ENCODE data around the gene POLR2I.

POLR2I gene

GRCh38 chr19:36113425-36113824, 1.2 kb downstream of the POLR2I start:
- H2AFZ ChIP-seq (ENCODE audit: low read depth, low read length), result no peak overlapping the region
- H3K36me3 ChIP-seq (replicated peaks; ENCODE audit: low read depth, low read length), result peaks cover 27% of the 10 kb centered on the region
- peak overlapping the region; percentile 88 for H3K4me3 ChIP-seq (ENCODE audit: low read length)
- no peaks in the 10 kb centered on the region for H3K9me3 ChIP-seq (ENCODE audit: insufficient read depth, low read length)
- H3K79me2 ChIP-seq (ENCODE audit: low read length), result peaks cover 26% of the 10 kb centered on the region
- H3K4me1 ChIP-seq (ENCODE audit: low read length), result peaks cover 19% of the 10 kb centered on the region
- H3K9ac ChIP-seq (ENCODE audit: low read length), result peak overlapping the region; percentile 94; the same call in 1 of the 2 replicates
- no peak for TF ChIP-seq EZH2phosphoT487 (IDR thresholded peaks at IDR 0.05; ENCODE audit: low read depth)
- H3K27ac ChIP-seq (ENCODE audit: low read length), result no peak overlapping the region
- H3K4me2 ChIP-seq (ENCODE audit: low read length), result peak overlapping the region; percentile 74
- H3K27me3 ChIP-seq (ENCODE audit: low read depth, low read length), result no peaks in the 10 kb centered on the region
- 0 out of 2 replicates have a peak, but pooled peaks cover 3% of the 10 kb centered on the region for H4K20me1 ChIP-seq (ENCODE audit: insufficient read depth, low read length)

- TF ChIP-seq CTCF (IDR thresholded peaks at IDR 0.05; ENCODE audit: low read depth, low read length) (no peak), EZH2phosphoT487 (IDR thresholded peaks at IDR 0.05; ENCODE audit: low read depth) (no peak)
- Histone ChIP-seq H4K20me1 (ENCODE audit: insufficient read depth, low read length) (0 out of 2 replicates have a peak, but pooled peaks cover 3% of the 10 kb centered on the region), H3K4me3 (ENCODE audit: low read length) (no peak overlapping the region), H3K9ac (ENCODE audit: low read length) (no peak overlapping the region), H3K9me3 (ENCODE audit: insufficient read depth, low read length) (no peaks in the 10 kb centered on the region), H3K4me2 (ENCODE audit: low read length) (no peak overlapping the region), H3K36me3 (replicated peaks; ENCODE audit: low read depth, low read length) (peaks cover 32% of the 10 kb centered on the region), H3K27me3 (ENCODE audit: low read depth, low read length) (no peaks in the 10 kb centered on the region), H3K27ac (ENCODE audit: low read length) (no peak overlapping the region), H2AFZ (ENCODE audit: low read depth, low read length) (no peak overlapping the region), H3K79me2 (ENCODE audit: low read length) (peaks cover 26% of the 10 kb centered on the region), H3K4me1 (ENCODE audit: low read length) (peaks cover 15% of the 10 kb centered on the region)
Measured at GRCh38 chr19:36112678-36113077, 2.0 kb downstream of the POLR2I start.

- Histone ChIP-seq H2AFZ (ENCODE audit: low read depth, low read length) (no peak overlapping the region), H3K4me3 (ENCODE audit: low read length) (no peak overlapping the region), H3K4me1 (ENCODE audit: low read length) (peaks cover 14% of the 10 kb centered on the region), H3K36me3 (replicated peaks; ENCODE audit: low read depth, low read length) (peaks cover 41% of the 10 kb centered on the region), H3K79me2 (ENCODE audit: low read length) (peaks cover 24% of the 10 kb centered on the region), H3K9ac (ENCODE audit: low read length) (no peak overlapping the region), H3K27me3 (ENCODE audit: low read depth, low read length) (no peaks in the 10 kb centered on the region), H3K4me2 (ENCODE audit: low read length) (no peak overlapping the region), H3K9me3 (ENCODE audit: insufficient read depth, low read length) (no peaks in the 10 kb centered on the region), H3K27ac (ENCODE audit: low read length) (no peak overlapping the region), H4K20me1 (ENCODE audit: insufficient read depth, low read length) (0 out of 2 replicates have a peak, but pooled peaks cover 1% of the 10 kb centered on the region)
- no peak for TF ChIP-seq CTCF (IDR thresholded peaks at IDR 0.05; ENCODE audit: low read depth, low read length)
- no peak for TF ChIP-seq EZH2phosphoT487 (IDR thresholded peaks at IDR 0.05; ENCODE audit: low read depth)
Measured at GRCh38 chr19:36111200-36111539, 3.5 kb downstream of the POLR2I start.

- no peak for TF ChIP-seq EZH2phosphoT487 (IDR thresholded peaks at IDR 0.05; ENCODE audit: low read depth)
- no peak for TF ChIP-seq CTCF (IDR thresholded peaks at IDR 0.05; ENCODE audit: low read depth, low read length)
- Histone ChIP-seq H3K79me2 (ENCODE audit: low read length) (peaks cover 21% of the 10 kb centered on the region), H4K20me1 (ENCODE audit: insufficient read depth, low read length) (no peaks in the 10 kb centered on the region), H3K27ac (ENCODE audit: low read length) (no peak within 1 kb of the TSS), H3K4me1 (ENCODE audit: low read length) (peaks cover 11% of the 10 kb centered on the region), H3K27me3 (ENCODE audit: low read depth, low read length) (no peaks in the 10 kb centered on the region), H2AFZ (ENCODE audit: low read depth, low read length) (no peak within 1 kb of the TSS), H3K4me3 (ENCODE audit: low read length) (no peak within 1 kb of the TSS), H3K36me3 (replicated peaks; ENCODE audit: low read depth, low read length) (peaks cover 44% of the 10 kb centered on the region), H3K4me2 (ENCODE audit: low read length) (no peak within 1 kb of the TSS), H3K9ac (ENCODE audit: low read length) (no peak within 1 kb of the TSS), H3K9me3 (ENCODE audit: insufficient read depth, low read length) (no peaks in the 10 kb centered on the region)
Measured at GRCh38 chr19:36110487-36111199, 4.0 kb downstream of the POLR2I start, which contains the start of gene OVOL3. Gene OVOL3, plus strand, starts transcription at chr19:36111143. Its CDS starts 60 bp downstream, at chr19:36111203.
